AG08396 (cell line): ENCODE results near the gene PRUNE2.
"Not testable (repeated sequence)": the region's sequence is repeated elsewhere in the genome, so short reads cannot be mapped to it uniquely, and the experiment has no call there.

Source experiments
- DNase-seq: peaks from one replicate; pipeline ENCODE4 v3.0.0; 2012; ENCODE audit warnings: low spot score, mixed read lengths

PRUNE2 gene

GRCh38 chr9:76863832-76864231, 42.1 kb downstream of the PRUNE2 start:
- no peak for DNase-seq

GRCh38 chr9:76859860-76860259, 46.1 kb downstream of the PRUNE2 start:
- DNase-seq: no peak

GRCh38 chr9:76858248-76858647, 47.7 kb downstream of the PRUNE2 start:
- not testable (repeated sequence) for DNase-seq

- no peak for DNase-seq
Measured at GRCh38 chr9:76856016-76856415, 49.9 kb downstream of the PRUNE2 start.

DNA sequence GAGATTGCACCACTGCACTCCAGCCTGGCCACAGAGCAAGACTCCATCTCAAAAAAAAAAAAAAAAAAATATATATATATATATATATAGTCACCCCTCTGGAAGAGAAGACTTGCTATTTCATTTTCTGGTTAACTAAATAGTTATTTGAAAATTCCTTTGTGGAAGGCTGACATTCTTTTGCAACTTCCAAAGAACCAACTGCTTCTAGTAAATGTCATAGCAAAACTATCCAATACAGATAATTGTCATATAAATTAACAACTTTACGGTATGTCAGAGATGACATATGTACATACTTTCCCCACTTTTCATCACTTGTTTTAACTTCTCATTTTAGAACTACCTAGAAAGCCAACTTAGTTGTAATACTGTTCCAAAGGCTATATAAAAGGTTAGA, 50.9 kb downstream of the PRUNE2 start:
- DNase-seq: no peak

DNA sequence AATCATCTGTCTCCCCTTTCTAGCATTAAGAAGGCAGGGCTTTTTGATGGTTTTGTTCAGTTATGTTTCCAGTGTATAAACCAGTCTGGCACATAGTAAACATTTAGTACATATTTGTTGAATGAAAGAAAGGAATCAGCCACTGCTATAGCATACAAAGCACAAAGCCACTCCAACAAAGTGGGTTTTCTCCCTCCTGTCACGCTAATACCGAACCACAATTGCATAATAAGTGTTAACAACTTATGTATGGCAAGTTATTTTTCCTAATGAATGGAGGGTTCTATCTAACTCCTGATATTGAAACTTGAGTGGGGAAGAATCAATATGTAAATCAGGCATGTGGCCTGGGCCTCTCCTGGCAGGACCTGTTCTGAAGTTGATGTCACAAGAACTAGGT, 53.9 kb downstream of the PRUNE2 start:
- DNase-seq: no peak

DNA sequence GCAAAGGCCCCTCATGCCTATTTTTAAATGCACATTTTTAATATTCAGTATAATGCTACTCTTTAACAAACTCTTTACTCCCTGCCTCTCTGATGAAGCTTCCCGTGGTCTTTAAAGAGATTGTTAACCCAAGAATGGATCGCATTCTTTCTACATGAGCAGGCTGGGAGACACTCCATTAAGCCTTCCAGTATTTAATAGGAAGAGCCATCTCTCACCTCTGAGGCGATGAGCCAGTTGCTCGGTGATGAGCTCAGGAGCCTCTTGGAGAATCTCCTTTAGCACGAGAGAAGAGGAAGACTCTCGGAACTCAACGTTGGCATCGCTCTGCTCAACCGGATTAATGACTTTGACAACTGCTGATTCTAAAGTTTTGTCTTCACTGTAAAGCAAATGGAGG, 59.6 kb downstream of the PRUNE2 start:
- DNase-seq: no peak

DNA sequence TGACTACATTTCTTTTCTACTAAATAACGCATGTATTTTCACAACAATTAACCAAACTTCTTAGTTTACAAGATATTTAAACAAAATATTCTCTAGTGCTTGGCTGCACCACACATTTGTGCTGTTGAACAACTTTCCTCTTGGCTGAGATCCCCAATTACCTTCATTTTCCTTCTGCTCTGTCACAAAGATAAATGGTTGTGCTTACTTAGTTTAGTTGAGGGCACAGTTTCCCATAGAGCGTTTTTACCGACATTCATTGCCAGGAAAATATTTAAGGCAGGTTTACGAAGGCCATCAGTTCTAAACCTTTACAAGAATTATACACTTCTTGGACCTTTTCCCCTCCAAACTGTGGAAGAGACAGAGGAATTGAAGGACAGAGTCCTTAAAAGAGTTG, 60.7 kb downstream of the PRUNE2 start:
- no peak for DNase-seq

DNA sequence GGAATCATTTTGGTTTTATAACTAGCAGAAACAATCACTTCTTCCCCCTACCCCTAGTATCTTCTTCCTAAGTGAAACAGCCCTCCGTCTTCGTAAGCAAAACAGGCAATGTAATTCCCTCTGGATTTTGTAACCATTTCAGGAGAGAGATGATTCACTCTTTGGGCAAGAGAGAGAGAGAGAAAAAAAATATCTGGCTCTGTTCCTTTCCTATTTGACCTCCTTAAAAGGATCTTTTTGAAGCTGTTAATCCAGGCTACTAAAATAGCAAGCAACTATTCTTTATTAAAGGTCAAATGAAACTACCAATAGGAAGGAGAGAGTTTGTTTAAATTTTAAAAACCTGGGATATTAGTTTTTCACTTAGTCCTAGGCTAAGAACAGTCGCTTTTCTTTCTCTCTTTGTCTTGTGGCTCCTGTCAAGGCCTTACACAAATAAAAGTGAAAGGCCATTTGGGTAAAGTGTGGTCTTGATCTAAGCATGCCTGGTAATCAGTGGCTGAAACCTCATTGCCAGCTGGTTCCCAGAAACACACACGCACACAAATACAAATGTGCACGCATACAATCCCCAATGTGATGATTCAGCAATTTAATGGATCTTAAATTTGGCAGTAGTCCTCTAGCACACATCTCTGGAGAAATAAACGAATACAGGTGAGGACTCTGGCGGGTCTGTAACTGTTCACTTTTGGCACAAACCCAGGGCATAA, 70.2 kb downstream of the PRUNE2 start:
- peak; percentile 28 for DNase-seq

- no peak for DNase-seq
Measured at GRCh38 chr9:76828447-76828846, 77.5 kb downstream of the PRUNE2 start.

GRCh38 chr9:76827296-76828080, 78.4 kb downstream of the PRUNE2 start:
- no peak for DNase-seq

DNA sequence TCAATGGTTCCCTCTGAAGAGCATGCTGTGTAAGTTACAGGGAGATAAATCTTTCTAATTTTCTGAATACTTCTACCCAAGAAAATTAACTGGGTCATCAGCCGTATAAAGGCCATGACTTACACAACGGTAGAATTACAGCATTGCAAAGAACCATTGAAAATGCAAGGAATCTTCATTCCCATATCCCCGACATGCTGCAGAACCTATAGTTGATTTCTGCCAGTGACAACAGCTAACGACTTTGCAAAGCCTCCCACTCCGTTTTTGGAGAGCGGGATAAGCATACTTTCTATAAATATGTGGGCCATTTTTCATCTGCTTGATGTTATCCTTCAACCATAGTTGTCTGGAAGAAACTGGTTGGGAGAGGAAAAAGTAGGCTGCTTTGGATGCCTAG, 85.5 kb downstream of the PRUNE2 start:
- no peak for DNase-seq

DNA sequence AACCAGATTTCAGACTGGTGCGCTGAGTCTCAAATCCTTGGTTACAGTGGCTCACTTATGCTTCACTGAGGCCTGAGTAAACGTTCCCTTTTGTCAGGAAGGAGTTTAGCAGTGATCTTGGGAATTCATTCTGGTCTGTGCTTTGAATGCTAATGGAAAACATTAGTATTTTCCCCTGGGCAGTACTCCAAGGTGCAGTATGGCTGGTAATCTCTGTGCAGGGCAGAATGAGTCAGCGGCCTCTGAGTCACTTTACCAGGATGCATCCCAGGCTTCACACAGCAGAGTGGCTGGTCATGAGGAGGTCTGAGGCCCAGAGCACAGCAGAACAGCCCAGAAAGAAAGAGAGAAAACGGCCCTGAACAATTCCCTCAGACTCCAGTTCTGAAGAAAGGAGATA, 87.6 kb downstream of the PRUNE2 start:
- peak; percentile 83 for DNase-seq

- DNase-seq: peak; percentile 32
Measured at GRCh38 chr9:76817489-76817888, 88.4 kb downstream of the PRUNE2 start.

DNA sequence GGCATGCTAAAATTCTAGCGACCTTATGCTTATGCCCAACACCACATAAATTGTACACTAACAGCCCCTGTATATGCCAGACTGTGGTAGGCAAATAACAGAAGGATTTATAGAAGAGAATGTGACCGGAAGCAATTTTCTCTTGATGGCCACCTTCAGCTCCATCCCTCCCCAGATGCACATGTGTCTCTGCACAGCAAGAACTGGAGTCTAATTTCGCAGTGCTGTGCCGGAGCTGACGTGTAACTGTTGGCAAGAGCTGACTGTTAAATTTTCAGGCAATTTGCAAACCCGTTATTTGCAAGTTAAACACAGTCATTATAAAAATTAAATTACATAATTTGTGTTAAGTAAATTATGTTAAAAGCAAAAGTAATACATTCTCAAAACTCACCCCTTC, 93.3 kb downstream of the PRUNE2 start:
- no peak for DNase-seq

DNA sequence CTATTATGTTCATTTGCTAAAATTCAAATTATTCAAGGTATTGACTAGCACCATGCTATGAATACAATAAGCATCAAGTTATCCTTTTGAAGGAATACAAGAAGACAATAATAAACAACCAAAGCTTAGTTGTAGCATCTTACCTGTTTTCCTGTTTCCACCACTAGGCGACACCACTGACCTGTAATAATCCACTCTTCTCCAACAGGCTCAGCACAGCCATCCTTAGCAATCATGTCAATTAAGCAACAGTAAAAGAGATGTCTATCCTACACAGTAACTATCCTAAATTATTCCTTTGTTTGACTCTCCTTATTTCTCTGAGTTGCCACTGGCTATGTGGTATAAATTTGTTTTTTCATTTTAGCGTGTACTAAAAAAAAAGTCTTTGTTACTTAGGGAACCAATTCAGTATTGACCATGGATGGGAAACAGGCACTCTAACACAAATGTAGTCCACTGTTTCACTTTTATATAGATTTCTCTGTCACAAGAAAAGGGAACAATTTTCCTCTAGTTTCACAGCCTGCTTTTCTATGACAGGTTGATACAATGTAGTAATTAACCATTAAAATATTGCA, 95.4 kb downstream of the PRUNE2 start:
- DNase-seq: peak; percentile 30

DNA sequence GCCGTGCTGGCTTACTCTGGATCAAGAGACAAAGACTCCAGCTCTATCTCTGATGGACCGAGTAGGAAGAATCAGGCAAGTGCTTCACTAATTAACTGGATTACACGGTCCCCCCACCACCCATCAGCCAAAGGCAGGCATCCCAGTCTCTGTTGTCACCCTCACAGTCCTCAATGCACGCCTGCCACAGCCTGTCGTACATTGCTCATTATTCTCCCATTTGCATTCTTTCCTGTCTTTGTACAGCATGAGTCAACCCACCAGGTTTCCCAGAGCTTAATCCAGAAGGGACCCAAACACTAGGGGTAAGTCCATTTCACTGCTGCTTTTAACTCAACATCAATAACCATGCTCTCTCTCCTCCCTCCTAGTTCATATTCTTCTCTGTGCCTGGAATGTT, 97.3 kb downstream of the PRUNE2 start:
- DNase-seq: no peak

GRCh38 chr9:76803762-76804161, 102.2 kb downstream of the PRUNE2 start:
- no peak for DNase-seq

DNA sequence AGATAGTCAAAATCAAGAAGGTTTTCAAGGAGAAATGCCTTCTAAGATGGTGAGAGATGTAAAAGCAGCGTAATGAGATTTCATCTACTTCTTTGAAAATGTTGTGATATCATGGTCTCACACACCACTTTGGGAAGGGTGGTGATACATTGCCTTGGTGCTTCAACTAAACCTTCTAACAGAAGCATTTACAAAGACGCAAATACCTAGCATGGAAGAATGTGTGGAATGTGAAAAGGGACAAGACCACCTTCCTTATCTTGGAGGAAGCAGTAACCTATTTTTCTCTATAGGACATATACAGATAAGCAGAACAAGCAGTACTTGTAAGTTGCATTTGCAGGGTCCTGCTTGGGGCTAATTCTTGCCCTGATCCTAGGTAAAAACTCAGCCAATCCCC, 102.8 kb downstream of the PRUNE2 start:
- no peak for DNase-seq

GRCh38 chr9:76800901-76801300, 105.0 kb downstream of the PRUNE2 start:
- DNase-seq: no peak

DNA sequence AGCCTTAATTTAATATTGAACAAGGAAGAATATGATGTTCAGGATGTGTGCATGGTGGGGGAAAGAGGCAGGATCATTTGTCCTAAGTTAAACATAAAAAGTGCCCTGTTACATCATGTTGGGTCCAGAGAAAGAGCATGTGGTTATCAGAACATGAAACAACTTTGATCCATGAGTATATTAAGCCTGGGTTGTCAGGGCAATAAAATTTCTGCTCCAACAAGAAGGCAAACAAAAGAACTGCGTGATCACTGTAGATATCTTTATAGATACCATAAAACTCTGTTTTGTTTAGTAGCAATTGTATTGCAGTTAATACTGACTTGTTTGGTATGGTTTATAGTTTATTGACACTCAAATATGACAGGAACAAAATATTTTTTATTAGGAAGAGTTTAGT, 106.4 kb downstream of the PRUNE2 start:
- no peak for DNase-seq

GRCh38 chr9:76798527-76798926, 107.4 kb downstream of the PRUNE2 start:
- DNase-seq: no peak

GRCh38 chr9:76796296-76796695, 109.6 kb downstream of the PRUNE2 start:
- DNase-seq: no peak
